HEK293 (cell line): Measurements from ENCODE around the gene STK32C.

Experiments
- CTCF ChIA-PET: fragments of 350-600 bp; formaldehyde crosslinking; extraction: SDS; loops from one replicate; lab custom pipeline; 2021; ENCODE audit warnings: antibody characterized with exemption; lab: Yijun Ruan, JAX
- POLR2A ChIA-PET: fragments of 300-600 bp; formaldehyde crosslinking; extraction: SDS; loops from one replicate; lab custom pipeline; 2020; ENCODE audit warnings: antibody characterized with exemption, inconsistent platforms; lab: Yijun Ruan, JAX
- H3K27ac ChIP-seq: fragments of 200-500 bp; sonication (Bioruptor generic); 2 replicates; pipeline ENCODE4 v1.5.1; 2014; ENCODE audit warnings: low read depth, low read length, control low read depth, inconsistent platforms; ENCODE audit errors: extremely low read depth
- H3K36me3 ChIP-seq, 2 experiments: fragments of 200-500 bp in 1 of 2; sonication (Bioruptor generic) in 1 of 2; 1 replicate in 1 of 2; 2 replicates in 1 of 2; pipeline ENCODE4 v1.5.1; 2014 to 2017; ENCODE audit warnings: inconsistent platforms in 2 of 2, low read length in 2 of 2; ENCODE audit not compliant: control insufficient read depth in 2 of 2, insufficient read depth in 1 of 2
- H3K4me1 ChIP-seq: fragments of 200-500 bp; sonication (Bioruptor generic); 2 replicates; pipeline ENCODE4 v1.5.1; 2014; ENCODE audit warnings: mild to moderate bottlenecking, low read length, inconsistent platforms; ENCODE audit not compliant: control insufficient read depth, insufficient read depth
- H3K4me3 ChIP-seq: 2 replicates; pipeline ENCODE4 v1.5.1; 2011; ENCODE audit warnings: low read depth, mild to moderate bottlenecking, control low read depth, low read length, moderate library complexity
- H3K9me3 ChIP-seq: fragments of 200-500 bp; sonication (Bioruptor generic); 2 replicates; pipeline ENCODE4 v1.5.1; 2014; ENCODE audit warnings: low read depth, low read length, inconsistent platforms; ENCODE audit not compliant: control insufficient read depth, insufficient read depth
- EGR2 ChIP-seq: fragments of 450-650 bp; formaldehyde crosslinking; IDR thresholded peaks from 2 replicates; pipeline ENCODE4 v1.5.1; 2016; ENCODE audit warnings: low read depth, missing biosample characterization, missing genetic modification characterization
- GLIS1 ChIP-seq: fragments of 450-650 bp; formaldehyde crosslinking; IDR thresholded peaks from 2 replicates; pipeline ENCODE4 v1.5.1; 2016; ENCODE audit warnings: missing biosample characterization, missing genetic modification characterization
- HOXD13 ChIP-seq: sonication (generic); formaldehyde crosslinking; IDR thresholded peaks from 2 replicates; pipeline ENCODE4 v1.8.0; 2022; ENCODE audit warnings: missing genetic modification reagents, borderline replicate concordance
- KLF8 ChIP-seq: fragments of 450-650 bp; formaldehyde crosslinking; IDR thresholded peaks from 2 replicates; pipeline ENCODE4 v1.5.1; 2016; ENCODE audit warnings: missing biosample characterization, missing genetic modification characterization
- ZEB2 ChIP-seq: fragments of 450-650 bp; formaldehyde crosslinking; IDR thresholded peaks from 2 replicates; pipeline ENCODE4 v1.5.1; 2016; ENCODE audit warnings: missing biosample characterization, missing genetic modification characterization
- ZNF114 ChIP-seq: fragments of 450-650 bp; formaldehyde crosslinking; IDR thresholded peaks from 2 replicates; pipeline ENCODE4 v1.5.0; 2017; ENCODE audit warnings: missing biosample characterization, missing genetic modification characterization
- ZNF146 ChIP-seq: fragments of 450-650 bp; formaldehyde crosslinking; IDR thresholded peaks from 2 replicates; pipeline ENCODE4 v1.5.1; 2016; ENCODE audit warnings: missing biosample characterization, missing genetic modification characterization
- ZNF202 ChIP-seq: fragments of 450-650 bp; formaldehyde crosslinking; IDR thresholded peaks from 2 replicates; pipeline ENCODE4 v1.5.1; 2016; ENCODE audit warnings: missing biosample characterization, missing genetic modification characterization, borderline replicate concordance
- ZNF274 ChIP-seq, 2 experiments: fragments of 200-500 bp in 1 of 2; fragments of 450-650 bp in 1 of 2; sonication (Bioruptor generic) in 1 of 2; formaldehyde crosslinking in 1 of 2; IDR thresholded peaks; 2 replicates each; pipeline versions ENCODE4 v1.5.1 to v1.6.1; 2014 to 2016; ENCODE audit warnings: borderline replicate concordance in 1 of 2, inconsistent platforms in 1 of 2, low read length in 1 of 2, missing biosample characterization in 1 of 2, missing genetic modification characterization in 1 of 2
- ZNF433 ChIP-seq: fragments of 450-650 bp; formaldehyde crosslinking; IDR thresholded peaks from 2 replicates; pipeline ENCODE4 v1.5.1; 2016; ENCODE audit warnings: missing biosample characterization, missing genetic modification characterization, low read depth
- ZNF473 ChIP-seq: fragments of 450-650 bp; formaldehyde crosslinking; IDR thresholded peaks from 2 replicates; pipeline ENCODE4 v1.5.1; 2017; ENCODE audit warnings: missing biosample characterization, missing genetic modification characterization
- ZNF585B ChIP-seq: fragments of 450-650 bp; formaldehyde crosslinking; IDR thresholded peaks from 2 replicates; pipeline ENCODE4 v1.5.1; 2016; ENCODE audit warnings: missing biosample characterization, missing genetic modification characterization
- ZNF621 ChIP-seq: fragments of 450-650 bp; formaldehyde crosslinking; IDR thresholded peaks from 2 replicates; pipeline ENCODE4 v1.5.1; 2017; ENCODE audit warnings: missing biosample characterization, missing genetic modification characterization
- ZNF792 ChIP-seq: fragments of 450-650 bp; formaldehyde crosslinking; IDR thresholded peaks from 2 replicates; pipeline ENCODE4 v1.5.1; 2016; ENCODE audit warnings: missing biosample characterization, missing genetic modification characterization
- TF ChIP-seq, protein P1 (sequence below): fragments of 450-650 bp; formaldehyde crosslinking; IDR thresholded peaks from 2 replicates; pipeline ENCODE4 v1.5.1; 2016; ENCODE audit warnings: missing biosample characterization, missing genetic modification characterization
- TF ChIP-seq, protein P2 (sequence below): fragments of 450-650 bp; formaldehyde crosslinking; IDR thresholded peaks from 2 replicates; pipeline ENCODE4 v1.5.1; 2016; ENCODE audit warnings: missing biosample characterization, missing genetic modification characterization
- TF ChIP-seq, protein P3 (sequence below): fragments of 450-650 bp; formaldehyde crosslinking; IDR thresholded peaks from 2 replicates; pipeline ENCODE4 v1.5.1; 2016; ENCODE audit warnings: missing biosample characterization, missing genetic modification characterization
- TF ChIP-seq, protein P4 (sequence below): fragments of 450-650 bp; formaldehyde crosslinking; IDR thresholded peaks from 2 replicates; pipeline ENCODE4 v1.5.1; 2016; ENCODE audit warnings: missing biosample characterization, missing genetic modification characterization, low read depth

Gene STK32C

DNA sequence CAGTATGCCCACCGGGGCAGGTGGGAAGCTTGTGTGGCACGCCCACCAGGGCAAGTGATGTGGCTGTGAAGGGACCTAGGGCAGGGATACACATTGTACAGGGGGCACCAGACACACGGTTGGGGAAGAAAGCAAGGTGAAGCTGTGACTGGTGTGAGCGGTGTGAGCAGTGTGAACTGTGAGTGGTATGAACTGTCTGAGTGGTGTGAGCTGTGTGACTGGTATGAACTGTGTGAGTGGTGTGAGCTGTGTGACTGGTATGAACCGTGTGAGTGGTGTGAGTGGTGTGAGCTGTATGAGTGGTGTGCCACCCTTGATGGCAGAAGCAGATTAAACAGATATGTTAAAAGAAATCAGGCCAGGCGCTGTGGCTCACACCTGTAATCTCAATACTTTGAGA, 72.9 kb downstream of the STK32C start:
- ChIA-PET POLR2A (no interaction called here), CTCF (interaction anchor here (0.6 to 0.7 kb wide), 2 partner anchors 10 to 212 kb away, joined by 3 to 4 read pairs; no protein-coding TSS in a partner anchor)
- TF ChIP-seq, protein P1, sequence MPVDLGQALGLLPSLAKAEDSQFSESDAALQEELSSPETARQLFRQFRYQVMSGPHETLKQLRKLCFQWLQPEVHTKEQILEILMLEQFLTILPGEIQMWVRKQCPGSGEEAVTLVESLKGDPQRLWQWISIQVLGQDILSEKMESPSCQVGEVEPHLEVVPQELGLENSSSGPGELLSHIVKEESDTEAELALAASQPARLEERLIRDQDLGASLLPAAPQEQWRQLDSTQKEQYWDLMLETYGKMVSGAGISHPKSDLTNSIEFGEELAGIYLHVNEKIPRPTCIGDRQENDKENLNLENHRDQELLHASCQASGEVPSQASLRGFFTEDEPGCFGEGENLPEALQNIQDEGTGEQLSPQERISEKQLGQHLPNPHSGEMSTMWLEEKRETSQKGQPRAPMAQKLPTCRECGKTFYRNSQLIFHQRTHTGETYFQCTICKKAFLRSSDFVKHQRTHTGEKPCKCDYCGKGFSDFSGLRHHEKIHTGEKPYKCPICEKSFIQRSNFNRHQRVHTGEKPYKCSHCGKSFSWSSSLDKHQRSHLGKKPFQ (tag by site-specific recombination): peak; percentile 100
- TF ChIP-seq ZNF433 (tag by site-specific recombination): no peak
- H3K4me3 ChIP-seq: no peak overlapping the region
- H3K9me3 ChIP-seq: no peaks in the 10 kb centered on the region
- no peaks in the 10 kb centered on the region for H3K36me3 ChIP-seq
- H3K27ac ChIP-seq: no peak overlapping the region
- H3K4me1 ChIP-seq: no peaks in the 10 kb centered on the region

DNA sequence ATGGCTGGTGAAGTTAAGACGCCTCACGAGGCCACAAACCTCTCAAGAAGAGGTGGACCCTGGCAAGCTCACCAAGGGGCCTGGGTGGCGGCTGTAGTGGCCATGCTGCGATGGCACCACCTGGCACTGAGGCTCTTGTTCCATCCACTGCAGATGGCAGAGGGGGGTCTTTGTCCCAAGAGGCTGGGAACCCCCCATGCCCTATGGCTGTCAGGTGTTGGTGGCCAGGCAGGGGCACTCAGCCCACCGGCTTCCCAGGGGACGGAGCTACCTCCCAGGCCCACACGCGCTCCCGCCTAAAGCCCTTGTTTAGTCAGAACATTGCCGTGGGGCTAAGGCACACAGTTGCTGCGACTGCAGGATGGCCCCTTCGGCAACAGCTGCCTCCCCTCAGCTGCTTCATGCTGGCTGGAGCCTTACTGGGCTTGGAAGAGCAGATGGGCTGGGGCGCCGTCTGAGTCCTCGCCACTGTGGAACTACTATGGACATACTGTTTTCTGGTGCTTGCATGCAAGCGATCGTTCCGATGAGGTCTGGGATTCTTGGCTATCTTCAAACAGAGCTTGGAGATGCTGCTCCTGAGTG, 74.2 kb downstream of the STK32C start:
- H3K9me3 ChIP-seq: no peaks in the 10 kb centered on the region
- no peaks in the 10 kb centered on the region for H3K36me3 ChIP-seq
- POLR2A ChIA-PET: no interaction called here
- TF ChIP-seq ZNF585B (tag by site-specific recombination) (no peak), ZNF473 (tag by site-specific recombination) (no peak), KLF8 (tag by site-specific recombination) (no peak), ZNF274 (IDR thresholded peaks at IDR 0.05; ENCODE audit: low read length) (no peak), ZNF274 (tag by site-specific recombination; IDR thresholded peaks at IDR 0.05; ENCODE audit: borderline replicate concordance) (no peak), ZNF202 (tag by site-specific recombination) (no peak), ZEB2 (tag by site-specific recombination) (no peak), ZNF621 (no peak), ZNF114 (tag by site-specific recombination) (no peak), HOXD13 (no peak)
- TF ChIP-seq, protein P2, sequence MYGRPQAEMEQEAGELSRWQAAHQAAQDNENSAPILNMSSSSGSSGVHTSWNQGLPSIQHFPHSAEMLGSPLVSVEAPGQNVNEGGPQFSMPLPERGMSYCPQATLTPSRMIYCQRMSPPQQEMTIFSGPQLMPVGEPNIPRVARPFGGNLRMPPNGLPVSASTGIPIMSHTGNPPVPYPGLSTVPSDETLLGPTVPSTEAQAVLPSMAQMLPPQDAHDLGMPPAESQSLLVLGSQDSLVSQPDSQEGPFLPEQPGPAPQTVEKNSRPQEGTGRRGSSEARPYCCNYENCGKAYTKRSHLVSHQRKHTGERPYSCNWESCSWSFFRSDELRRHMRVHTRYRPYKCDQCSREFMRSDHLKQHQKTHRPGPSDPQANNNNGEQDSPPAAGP (tag by site-specific recombination): no peak
- TF ChIP-seq, protein P3, sequence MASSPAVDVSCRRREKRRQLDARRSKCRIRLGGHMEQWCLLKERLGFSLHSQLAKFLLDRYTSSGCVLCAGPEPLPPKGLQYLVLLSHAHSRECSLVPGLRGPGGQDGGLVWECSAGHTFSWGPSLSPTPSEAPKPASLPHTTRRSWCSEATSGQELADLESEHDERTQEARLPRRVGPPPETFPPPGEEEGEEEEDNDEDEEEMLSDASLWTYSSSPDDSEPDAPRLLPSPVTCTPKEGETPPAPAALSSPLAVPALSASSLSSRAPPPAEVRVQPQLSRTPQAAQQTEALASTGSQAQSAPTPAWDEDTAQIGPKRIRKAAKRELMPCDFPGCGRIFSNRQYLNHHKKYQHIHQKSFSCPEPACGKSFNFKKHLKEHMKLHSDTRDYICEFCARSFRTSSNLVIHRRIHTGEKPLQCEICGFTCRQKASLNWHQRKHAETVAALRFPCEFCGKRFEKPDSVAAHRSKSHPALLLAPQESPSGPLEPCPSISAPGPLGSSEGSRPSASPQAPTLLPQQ (tag by site-specific recombination): no peak
- no peaks in the 10 kb centered on the region for H3K4me1 ChIP-seq
- no peak overlapping the region for H3K27ac ChIP-seq
- CTCF ChIA-PET: interaction anchor here (0.5 to 0.9 kb wide), 3 partner anchors 10 to 421 kb away, joined by 3 read pairs; no protein-coding TSS in a partner anchor
- no peak overlapping the region for H3K4me3 ChIP-seq

DNA sequence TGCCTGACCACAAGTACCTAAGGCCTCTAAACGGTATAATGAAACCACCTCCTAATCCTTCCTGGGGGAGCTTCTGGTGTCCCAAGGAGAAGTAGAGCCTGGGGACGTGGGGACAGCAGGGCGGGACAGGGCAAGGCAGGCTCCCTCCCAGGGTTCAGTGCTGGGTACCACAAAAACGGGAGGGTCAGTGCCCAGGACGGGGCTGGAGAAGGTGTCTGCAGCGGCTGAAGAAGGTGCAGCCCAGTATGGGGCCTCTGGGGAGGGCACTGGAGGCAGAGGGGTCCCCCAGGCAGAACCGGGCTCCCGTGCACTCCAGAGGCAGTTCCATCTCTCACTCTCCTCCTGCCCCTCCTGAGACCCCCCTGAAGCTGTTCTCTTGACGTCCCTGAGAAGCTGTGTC, 74.8 kb downstream of the STK32C start:
- no peaks in the 10 kb centered on the region for H3K36me3 ChIP-seq
- H3K4me1 ChIP-seq: no peaks in the 10 kb centered on the region
- POLR2A ChIA-PET: no interaction called here
- H3K27ac ChIP-seq: no peak overlapping the region
- CTCF ChIA-PET: interaction anchor here (0.7 kb wide), 1 partner anchor 210 kb away, joined by 3 read pairs; no protein-coding TSS in a partner anchor
- no peak overlapping the region for H3K4me3 ChIP-seq
- no peak for TF ChIP-seq ZNF792 (tag by site-specific recombination)
- peak; percentile 7; the same call in 1 of the 2 replicates for TF ChIP-seq GLIS1 (tag by site-specific recombination)
- TF ChIP-seq, protein P4, sequence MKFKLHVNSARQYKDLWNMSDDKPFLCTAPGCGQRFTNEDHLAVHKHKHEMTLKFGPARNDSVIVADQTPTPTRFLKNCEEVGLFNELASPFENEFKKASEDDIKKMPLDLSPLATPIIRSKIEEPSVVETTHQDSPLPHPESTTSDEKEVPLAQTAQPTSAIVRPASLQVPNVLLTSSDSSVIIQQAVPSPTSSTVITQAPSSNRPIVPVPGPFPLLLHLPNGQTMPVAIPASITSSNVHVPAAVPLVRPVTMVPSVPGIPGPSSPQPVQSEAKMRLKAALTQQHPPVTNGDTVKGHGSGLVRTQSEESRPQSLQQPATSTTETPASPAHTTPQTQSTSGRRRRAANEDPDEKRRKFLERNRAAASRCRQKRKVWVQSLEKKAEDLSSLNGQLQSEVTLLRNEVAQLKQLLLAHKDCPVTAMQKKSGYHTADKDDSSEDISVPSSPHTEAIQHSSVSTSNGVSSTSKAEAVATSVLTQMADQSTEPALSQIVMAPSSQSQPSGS (tag by site-specific recombination): no peak
- TF ChIP-seq ZNF146 (tag by site-specific recombination): no peak
- no peak for TF ChIP-seq EGR2
- no peaks in the 10 kb centered on the region for H3K9me3 ChIP-seq
